ENCODE results near the gene SDE2. TPM values are rescaled to one million over a fixed set of nuclear protein-coding genes. Genes with fewer than 3 reads are reported as not detected.
A peak's percentile ranks its signal among the peaks of the same experiment; 100 is the strongest.
"Not testable (repeated sequence)": the region's sequence is repeated elsewhere in the genome, so short reads cannot be mapped to it uniquely, and the experiment has no call there.

The SDE2 gene
- total RNA-seq, 4 donors from 2014 or later: 4.4 to 19.2 (median 13.2) TPM

DNA sequence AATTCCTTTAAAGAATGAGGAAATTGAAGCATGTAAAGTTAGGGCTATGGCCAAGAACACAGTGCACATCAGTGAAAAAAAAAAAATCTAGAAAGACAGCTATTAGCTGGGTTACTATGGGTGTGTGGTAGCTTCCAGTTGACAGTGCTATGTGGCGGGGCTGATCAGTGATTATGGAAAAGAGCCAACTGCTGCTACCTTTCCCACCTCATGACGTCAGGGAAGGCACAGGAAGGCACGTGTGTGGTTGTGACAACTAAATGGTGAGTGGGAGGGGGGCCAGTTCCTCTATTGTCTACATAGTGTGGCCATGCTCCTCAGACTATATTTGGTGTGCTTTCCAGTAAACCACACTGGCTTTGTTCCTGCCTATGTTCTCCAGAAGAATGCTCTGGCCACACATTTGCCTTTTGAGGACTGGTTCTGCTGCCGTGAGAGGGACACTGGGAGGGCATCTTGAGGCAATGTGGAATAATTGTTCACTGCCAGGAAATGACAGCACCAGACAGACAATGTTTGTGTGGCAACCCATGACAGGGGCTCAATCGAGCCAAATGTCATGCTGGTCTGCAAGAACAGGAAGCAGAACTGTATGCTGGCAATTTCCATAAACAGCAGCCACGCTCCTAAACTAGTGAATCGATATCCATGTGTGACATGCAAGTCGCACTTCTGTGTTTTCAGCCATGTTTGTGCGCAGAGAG is 3.0 kb upstream of the SDE2 start:
- in situ Hi-C loops (cut with MboI; ENCODE audit: low pct_ligation_motif_present in 1 of 4, low pct_unique_long_range_greater_than_20kb in 1 of 4, low sequenced_read_pairs in 3 of 4): no loop called here
- H3K36me3 ChIP-seq: no peaks in the 10 kb centered on the region
- intact Hi-C loops (cut with DNase I; ENCODE audit: low total_unique reads): no loop called here
- H3K27ac ChIP-seq: peak overlapping the region; percentile 42 to 100 (median 84)
- H3K4me1 ChIP-seq: peaks cover 10 to 33% (median 22%) of the 10 kb centered on the region in 4 donors
- TF ChIP-seq POLR2A (IDR thresholded peaks at IDR 0.05) (peak; percentile 16), EP300 (IDR thresholded peaks at IDR 0.05; ENCODE audit: low read depth) (peak; percentile 52), POLR2AphosphoS5 (IDR thresholded peaks at IDR 0.05) (peak; percentile 19 to 51 (median 37)), CTCF (IDR thresholded peaks at IDR 0.05) (no peak)
- peak; percentile 58 for DNase-seq
- no peak overlapping the region for H3K4me3 ChIP-seq
- no peaks in the 10 kb centered on the region for H3K27me3 ChIP-seq
- WGBS, 2 donors (ENCODE audit: low coverage in 1 of 2): 33 to 43% methylated on average over 3 to 9 of the region's 9 CpGs
- H3K9me3 ChIP-seq: no peaks in the 10 kb centered on the region

DNA sequence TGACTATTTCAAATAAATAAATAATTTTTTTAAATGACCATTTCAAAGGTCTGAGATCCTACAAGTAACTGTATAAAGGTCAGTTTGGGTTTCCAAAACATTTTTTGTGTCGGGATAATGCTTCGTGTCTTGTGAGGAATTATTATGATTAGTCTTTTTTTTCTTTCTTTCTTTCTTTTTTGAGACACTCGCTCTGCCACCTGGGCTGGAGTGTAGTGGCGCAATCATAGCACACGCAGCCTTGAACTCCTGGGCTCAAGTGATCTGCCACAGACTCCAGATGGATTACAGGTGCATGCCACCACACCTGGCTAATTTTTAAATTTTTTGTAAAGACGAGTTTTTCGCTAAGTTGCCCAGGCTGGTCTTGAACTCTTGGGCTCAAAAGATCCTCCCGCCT is 1.9 kb upstream of the SDE2 start:
- in situ Hi-C loops (cut with MboI; ENCODE audit: low pct_ligation_motif_present in 1 of 4, low pct_unique_long_range_greater_than_20kb in 1 of 4, low sequenced_read_pairs in 3 of 4): no loop called here
- H3K36me3 ChIP-seq: no peaks in the 10 kb centered on the region
- TF ChIP-seq CTCF (IDR thresholded peaks at IDR 0.05): no peak
- TF ChIP-seq EP300 (IDR thresholded peaks at IDR 0.05; ENCODE audit: low read depth): no peak
- TF ChIP-seq POLR2AphosphoS5 (IDR thresholded peaks at IDR 0.05): no peak
- no peak for TF ChIP-seq POLR2A (IDR thresholded peaks at IDR 0.05)
- H3K4me3 ChIP-seq: no peak overlapping the region
- 92 to 98% methylated on average over 7 to 8 of the region's 8 CpGs for WGBS, 2 donors (ENCODE audit: low coverage in 1 of 2)
- H3K9me3 ChIP-seq: no peaks in the 10 kb centered on the region
- H3K27ac ChIP-seq: peak overlapping the region in 3 of 4 donors; percentile 71 to 100 (median 97)
- H3K4me1 ChIP-seq: peaks cover 10 to 42% (median 31%) of the 10 kb centered on the region in 4 donors
- H3K27me3 ChIP-seq: no peaks in the 10 kb centered on the region
- intact Hi-C loops (cut with DNase I; ENCODE audit: low total_unique reads): no loop called here
- no peak for DNase-seq

- DNase-seq; intact Hi-C loops (cut with DNase I; ENCODE audit: low total_unique reads); H3K36me3 ChIP-seq; in situ Hi-C loops (cut with MboI; ENCODE audit: low pct_ligation_motif_present in 1 of 4, low pct_unique_long_range_greater_than_20kb in 1 of 4, low sequenced_read_pairs in 3 of 4); H3K27me3 ChIP-seq; H3K9me3 ChIP-seq: not testable (repeated sequence)
- H3K4me1 ChIP-seq: peaks cover 10 to 47% (median 33%) of the 10 kb centered on the region in 4 donors
- 89 to 90% methylated on average over 11 to 21 of the region's 21 CpGs for WGBS, 2 donors (ENCODE audit: low coverage in 1 of 2)
- peak overlapping the region in 1 of 4 donors; percentile 78 for H3K4me3 ChIP-seq
- H3K27ac ChIP-seq: peak overlapping the region; percentile 96 to 100 (median 97)
Observed at GRCh38 chr1:226000493-226001081, 1.4 kb upstream of the SDE2 start.

DNA sequence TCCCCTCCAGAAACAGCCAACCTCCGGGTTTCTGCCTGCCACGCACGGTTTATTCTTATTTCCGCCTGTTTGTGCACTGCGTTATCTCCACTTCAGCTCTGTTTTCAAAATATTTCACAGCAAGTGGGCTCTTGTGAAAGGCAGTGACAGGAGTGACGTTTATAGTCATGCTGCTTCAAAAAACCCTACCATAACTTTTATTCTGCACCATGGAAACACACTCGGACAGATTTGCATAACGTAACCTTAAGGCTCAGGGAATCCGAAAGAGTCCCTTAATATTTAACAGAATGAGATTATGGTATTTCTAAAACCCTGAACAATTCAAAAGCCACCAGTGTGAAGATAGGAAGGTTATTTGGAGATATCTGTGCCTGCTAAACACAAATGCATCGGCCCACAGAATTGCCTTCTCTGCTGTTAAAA is 782 bp upstream of the SDE2 start:
- TF ChIP-seq CTCF (IDR thresholded peaks at IDR 0.05): no peak
- no peak for TF ChIP-seq EP300 (IDR thresholded peaks at IDR 0.05; ENCODE audit: low read depth)
- no peak for TF ChIP-seq POLR2AphosphoS5 (IDR thresholded peaks at IDR 0.05)
- no peak for TF ChIP-seq POLR2A (IDR thresholded peaks at IDR 0.05)
- Histone ChIP-seq H3K4me1 (peaks cover 10 to 48% (median 33%) of the 10 kb centered on the region in 4 donors), H3K27ac (peak overlapping the region; percentile 96 to 100 (median 97)), H3K4me3 (peak overlapping the region; percentile 26 to 78 (median 55)), H3K36me3 (peaks cover 0 to 3% (median 0%) of the 10 kb centered on the region in 4 donors), H3K9me3 (no peaks in the 10 kb centered on the region), H3K27me3 (no peaks in the 10 kb centered on the region)
- in situ Hi-C loops (cut with MboI; ENCODE audit: low pct_ligation_motif_present in 1 of 4, low pct_unique_long_range_greater_than_20kb in 1 of 4, low sequenced_read_pairs in 3 of 4): loop anchor here in 1 of 4 donors (5.0 kb wide), 1 partner anchor 62 kb away; the partner anchor contains the start of gene H3-3A
- no peak for DNase-seq
- intact Hi-C loops (cut with DNase I; ENCODE audit: low total_unique reads): no loop called here
- 36 to 80% methylated on average over 1 to 10 of the region's 10 CpGs for WGBS, 2 donors (ENCODE audit: low coverage in 1 of 2)

All from transverse colon (tissue), 4 donors.